Upper lobe of left lung (tissue), 4 donors: ENCODE results near the gene AKAP12.

Experiments used
- CTCF ChIP-seq, 6 experiments: fragments of 450-650 bp in 4 of 6; fragments of 200-600 bp in 2 of 6; sonication (generic) in 2 of 6; IDR thresholded peaks; one replicate each; pipeline ENCODE4 v1.5.1; 2016 to 2019; ENCODE audit warnings: antibody characterized with exemption in 6 of 6
- EP300 ChIP-seq, 4 donors: sonication (generic); formaldehyde crosslinking; IDR thresholded peaks; one replicate each; pipeline ENCODE4 v1.5.1; 2017; ENCODE audit warnings: antibody characterized with exemption in 4 of 4, control low read depth in 2 of 4
- POLR2AphosphoS5 ChIP-seq, 2 donors: sonication (generic); formaldehyde crosslinking; IDR thresholded peaks; one replicate each; pipeline ENCODE4 v1.5.1; 2017; ENCODE audit warnings: antibody characterized with exemption in 2 of 2

- TF ChIP-seq CTCF (IDR thresholded peaks at IDR 0.05) (no peak), EP300 (IDR thresholded peaks at IDR 0.05) (no peak), POLR2AphosphoS5 (IDR thresholded peaks at IDR 0.05) (no peak)
These were observed 136.7 kb downstream of the AKAP12 start for GRCh38 chr6:151376440-151376839.
